HG02852 (cell line): ENCODE data around the gene TNFRSF11A.

ENCODE experiments used
- ATAC-seq: cut with Tn5 transposase; IDR thresholded peaks from one replicate; pipeline ENCODE4 v1.9.1; 2021; ENCODE audit warnings: mild to moderate bottlenecking, moderate library complexity; ENCODE audit not compliant: unreplicated experiment

TNFRSF11A gene

DNA sequence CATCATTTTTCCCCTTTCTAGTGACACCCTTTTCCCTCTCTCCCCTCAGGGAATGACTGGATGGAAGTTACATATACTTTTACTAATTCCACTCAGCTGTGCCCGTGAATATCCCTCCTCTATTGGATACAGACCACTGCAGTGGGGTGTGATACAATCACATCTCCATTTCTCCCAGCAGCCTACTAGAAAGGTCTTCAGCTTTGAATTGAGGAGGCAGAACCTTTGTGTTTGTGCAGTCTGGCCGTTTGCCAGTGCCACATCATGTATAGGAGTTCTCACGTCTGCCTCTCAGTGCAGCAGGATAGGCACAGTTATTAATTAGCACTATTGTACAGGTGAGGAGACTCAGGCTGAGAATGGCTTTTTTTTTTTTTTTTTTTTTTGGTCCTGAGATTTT is 16.4 kb downstream of the TNFRSF11A start:
- ATAC-seq: no peak

DNA sequence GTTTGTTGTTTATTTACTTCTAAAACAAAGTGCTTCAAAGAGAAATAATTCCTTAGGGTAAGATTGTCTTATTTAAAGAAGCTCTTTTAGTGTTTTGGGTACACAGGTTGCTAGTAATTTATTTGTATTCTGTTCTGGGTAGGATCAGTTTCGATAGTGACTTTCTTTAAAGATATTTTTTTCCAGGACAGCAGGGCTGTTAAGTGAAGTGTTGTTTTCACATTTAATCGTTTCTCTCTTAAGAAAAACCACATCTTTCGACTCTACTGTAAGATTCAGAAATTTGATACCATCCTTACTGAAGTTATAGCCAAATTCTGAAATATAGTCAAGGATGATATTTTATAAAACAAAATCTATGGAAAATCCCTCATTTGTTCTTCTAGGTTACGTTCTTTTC is 17.8 kb downstream of the TNFRSF11A start:
- ATAC-seq: no peak

DNA sequence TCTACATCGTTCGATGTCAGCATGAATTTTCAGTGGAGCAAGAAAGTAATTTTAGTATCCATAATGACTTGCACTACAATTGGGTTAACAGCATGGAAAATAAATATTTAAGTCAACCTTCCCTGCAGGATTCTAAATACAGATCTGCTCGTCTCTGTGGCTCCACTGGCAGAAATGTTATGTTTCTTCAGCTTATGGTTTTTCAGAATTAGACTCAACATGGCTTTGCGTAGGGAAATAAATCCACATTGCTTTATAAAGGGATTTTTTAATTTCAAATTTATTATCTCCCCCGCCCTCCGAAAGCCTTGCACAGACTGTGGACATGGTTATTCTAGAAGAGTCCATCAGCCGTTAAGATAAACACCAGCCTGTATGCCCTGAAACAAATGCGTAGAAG is 18.2 kb downstream of the TNFRSF11A start:
- no peak for ATAC-seq

DNA sequence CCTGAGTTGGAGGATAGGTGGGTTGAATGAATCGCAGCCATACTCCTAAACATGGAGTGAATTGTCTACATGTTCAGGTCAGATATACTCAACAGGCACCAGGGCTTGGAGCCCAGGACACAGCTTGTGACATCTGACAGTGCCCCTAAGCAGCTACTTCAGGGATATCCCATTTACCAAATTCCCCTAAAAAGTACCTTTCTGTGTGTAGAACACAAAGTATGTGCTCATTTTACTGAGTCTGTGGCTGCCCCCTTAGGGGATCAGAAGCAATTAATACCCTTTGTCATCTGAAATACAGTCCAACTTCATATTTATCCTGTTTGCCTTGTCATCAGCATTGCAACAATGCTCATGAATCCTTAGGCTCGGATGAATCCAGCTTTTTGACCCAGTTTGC is 20.8 kb downstream of the TNFRSF11A start:
- no peak for ATAC-seq

DNA sequence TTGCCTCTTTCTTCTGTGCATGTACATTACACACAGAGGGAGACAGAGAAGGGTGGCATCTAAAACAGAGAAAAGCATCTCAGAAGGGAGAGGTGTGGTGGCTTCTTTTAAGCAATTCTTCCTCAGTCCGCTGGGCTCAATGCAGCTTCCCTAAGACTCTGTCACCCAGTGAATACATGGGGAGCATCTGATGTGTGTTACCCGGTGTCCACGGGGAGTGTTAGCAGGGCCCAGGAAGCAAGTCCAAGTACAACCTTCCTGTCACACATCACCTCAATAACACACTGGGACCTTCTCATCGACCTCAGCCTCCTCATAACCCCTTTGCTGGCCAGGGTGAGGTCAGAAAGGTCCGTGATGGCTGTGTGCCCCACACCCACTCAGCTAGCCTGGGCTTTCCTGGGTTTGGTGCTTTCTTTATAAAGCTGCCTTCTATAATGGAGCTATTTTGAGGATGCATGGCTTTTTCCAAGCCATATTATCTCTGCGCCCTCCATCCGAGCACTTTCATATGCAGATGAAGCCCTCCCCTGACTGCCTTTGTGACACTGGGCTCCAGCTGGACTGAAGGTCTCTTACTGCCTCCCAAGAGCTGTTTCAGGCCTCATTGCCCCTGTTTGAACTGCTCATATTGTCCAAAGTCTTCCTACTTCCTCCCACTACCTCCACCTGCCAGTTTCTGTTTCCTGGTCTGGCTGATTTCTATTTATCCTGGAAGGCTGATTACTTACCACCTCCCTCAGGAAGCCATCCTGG is 21.4 kb downstream of the TNFRSF11A start:
- no peak for ATAC-seq

DNA sequence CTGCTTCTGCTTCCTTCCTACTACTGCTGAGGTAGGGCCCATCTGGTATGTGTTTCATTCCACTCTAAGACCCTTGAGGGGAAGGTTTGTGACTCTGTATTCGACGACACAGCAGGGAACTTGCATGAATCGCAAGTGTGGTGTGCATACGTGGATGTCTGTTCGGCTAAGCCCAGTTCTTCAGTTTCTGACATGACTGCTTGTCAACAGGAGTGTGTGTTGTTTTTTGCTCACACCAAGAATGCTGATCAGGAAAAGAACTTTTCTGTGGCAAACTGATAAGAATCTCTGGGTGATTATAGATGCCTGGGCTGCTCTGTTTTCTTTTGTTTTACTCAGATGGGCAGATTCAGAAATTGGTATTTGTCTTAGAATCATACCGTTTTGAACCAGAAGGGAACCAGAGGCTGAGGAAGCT is 22.0 kb downstream of the TNFRSF11A start:
- ATAC-seq: no peak

DNA sequence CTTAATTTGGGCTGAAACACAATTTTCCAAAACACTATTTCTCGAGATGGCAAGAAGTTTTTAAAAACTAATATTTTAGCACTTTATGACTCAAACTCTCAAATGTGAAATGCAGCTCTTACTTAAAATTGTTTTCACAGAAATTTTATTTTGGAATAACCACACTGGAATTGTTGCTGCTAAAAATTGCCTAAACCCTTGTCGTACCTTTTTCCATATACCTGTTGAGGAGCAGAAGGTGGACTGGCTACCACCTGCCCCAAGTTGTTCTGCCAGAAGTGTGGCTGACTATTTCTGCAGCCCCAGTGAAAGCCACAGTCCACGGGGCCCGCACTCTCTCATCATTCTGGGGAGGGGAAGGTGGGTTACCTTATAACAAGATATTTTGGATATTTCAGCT is 23.4 kb downstream of the TNFRSF11A start:
- ATAC-seq: no peak

DNA sequence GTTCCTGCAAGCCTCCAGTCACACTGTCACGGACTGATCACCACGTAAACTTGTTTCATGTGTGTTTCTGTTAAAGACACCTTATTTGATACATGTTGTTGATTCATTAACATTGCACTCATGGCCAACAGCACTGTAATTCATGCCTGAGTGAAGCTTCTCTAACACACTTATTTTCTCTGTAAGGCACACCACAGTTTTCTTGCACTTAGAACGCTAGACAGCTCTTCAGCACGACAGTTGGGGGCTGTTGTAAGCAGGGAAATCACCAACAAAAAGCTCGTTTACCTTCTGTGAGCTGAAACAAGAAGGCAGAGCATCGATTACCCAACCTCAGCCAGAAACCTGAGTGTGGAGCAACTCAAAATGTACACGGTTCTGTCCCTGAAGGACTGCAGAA is 28.1 kb downstream of the TNFRSF11A start:
- no peak for ATAC-seq

DNA sequence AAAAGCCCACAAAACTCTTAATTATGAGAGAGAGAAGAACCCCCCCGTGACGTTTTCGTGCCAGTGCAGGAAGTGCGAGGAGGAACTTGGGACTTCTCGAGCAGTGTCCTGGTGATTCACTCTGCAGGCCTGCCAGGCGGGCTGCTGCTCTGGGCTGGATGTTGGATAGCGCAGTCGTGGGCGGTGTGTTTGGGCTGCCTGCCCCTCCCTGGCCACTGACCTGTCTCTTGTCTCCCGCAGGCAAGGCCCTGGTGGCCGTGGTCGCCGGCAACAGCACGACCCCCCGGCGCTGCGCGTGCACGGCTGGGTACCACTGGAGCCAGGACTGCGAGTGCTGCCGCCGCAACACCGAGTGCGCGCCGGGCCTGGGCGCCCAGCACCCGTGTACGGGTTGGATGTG is 29.0 kb downstream of the TNFRSF11A start:
- ATAC-seq: no peak

DNA sequence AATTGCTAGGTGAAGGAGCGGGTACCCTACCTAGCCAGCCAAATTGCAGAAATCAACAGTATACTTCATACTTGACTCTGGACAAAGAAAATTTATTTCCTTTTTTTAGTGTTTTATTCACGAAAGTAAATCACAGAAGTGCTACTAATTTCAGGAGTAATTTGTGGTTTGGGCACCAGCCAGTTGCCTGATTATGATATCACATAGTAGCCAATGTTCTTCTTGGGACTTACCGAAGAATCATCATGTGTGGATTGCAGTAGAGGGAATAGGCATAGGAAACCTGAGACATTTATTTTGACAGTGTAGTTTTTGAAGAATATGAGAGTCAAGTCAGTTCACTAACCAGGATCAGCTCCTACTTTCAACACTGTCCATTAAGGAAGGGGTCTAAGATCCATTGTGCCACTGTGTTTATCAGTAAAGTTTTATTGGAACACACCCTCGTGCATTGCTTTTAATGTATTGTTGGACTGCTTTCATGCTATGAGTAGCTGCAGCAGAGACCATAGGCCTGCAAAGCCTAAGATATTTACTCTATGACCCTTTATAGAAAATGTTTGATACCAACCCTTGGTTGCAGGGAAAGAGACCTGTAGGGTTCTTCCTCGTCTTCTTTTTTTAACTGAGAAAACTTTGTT is 32.1 kb downstream of the TNFRSF11A start:
- no peak for ATAC-seq

DNA sequence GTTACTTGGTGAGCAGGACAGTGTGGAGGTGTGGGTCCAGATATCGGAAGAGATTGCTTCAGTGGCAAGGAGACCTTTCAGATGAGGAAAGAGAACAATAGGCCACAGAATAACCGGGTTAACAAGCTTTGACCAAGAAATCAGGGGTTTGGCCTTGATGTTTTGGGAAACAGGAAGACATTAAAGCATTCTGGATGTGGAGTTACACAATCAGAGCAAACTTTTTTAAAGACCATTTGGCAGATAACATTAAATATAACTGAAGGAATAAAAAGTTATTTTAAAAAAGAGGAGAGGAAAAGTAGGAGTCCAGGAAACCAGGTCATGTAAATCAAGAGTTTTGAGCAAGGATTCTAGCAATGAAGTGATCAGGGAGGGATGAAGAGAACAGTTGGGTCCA is 35.7 kb downstream of the TNFRSF11A start:
- no peak for ATAC-seq

DNA sequence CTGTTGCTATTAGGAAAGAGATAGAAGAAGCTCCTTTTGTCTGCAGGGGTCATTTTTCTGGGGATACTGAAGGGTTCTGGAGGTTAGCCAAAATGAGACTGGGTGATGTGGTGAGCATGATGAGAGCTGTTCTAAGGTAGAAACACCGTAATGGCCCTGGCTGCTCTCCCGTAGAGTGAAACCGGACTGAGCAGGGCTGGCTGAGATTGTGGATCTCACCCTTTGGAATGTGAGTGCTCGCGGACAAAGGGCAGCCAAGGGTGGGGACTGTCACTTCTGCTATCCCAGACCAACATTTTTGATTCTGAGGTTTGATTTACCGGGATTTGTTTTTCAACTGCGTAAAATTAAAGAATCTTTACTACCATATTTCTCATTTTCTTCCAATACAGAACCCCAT is 36.2 kb downstream of the TNFRSF11A start:
- no peak for ATAC-seq

DNA sequence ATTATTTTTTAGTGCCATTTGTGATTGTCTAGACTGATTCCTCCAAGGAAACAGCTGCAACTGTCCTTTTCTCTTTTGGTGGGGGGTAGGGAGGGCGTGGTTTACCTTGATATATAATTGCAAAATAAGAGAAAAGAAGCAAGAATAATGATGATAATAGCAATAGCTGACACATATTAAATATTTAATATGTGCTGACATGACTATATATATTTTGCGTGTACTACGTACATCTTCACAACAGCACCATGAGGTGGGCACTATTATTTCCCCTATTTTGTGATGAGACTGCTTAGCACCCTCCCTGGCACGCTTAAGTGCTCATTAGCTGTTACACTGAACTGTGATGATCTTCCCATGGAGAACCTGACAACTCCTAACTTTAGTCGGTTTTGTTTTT is 39.4 kb downstream of the TNFRSF11A start:
- ATAC-seq: no peak

DNA sequence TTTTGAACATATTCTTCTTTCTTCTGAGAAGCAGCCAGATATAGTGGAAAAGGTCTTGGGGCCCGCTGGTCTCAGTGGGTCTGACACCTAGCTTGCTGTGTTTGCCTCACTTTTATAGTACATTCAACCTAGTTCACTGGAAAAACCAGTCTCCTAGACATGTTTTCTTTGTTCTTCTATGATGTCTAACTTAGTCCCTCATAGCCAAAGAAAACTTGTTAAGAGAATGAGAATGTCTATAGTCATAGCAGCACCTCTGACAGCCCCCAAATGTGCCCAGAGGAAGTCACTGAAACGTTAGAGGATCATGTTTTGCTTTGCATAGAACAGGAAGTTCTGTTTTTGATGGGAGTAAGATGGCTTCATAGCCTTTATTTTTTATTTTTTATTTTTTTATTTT is 40.3 kb downstream of the TNFRSF11A start:
- no peak for ATAC-seq

DNA sequence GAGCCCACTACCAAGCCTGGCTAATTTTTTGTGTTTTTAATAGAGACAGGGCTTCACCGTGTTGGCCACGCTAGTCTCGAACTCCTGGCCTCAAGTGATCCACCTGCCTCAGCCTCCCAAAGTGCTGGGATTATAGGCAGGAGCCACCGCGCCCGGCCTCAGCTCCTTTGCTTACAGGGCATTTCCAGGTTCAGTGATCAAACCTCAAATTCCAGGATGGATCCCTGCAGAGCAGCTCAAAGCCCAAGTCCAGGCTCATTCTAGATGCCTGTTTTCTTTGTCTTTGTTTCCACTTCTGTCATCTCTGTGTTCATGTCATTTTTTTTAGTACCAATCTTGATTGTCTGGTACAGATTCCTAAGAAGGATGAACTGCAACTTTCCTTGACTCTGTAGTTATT is 41.9 kb downstream of the TNFRSF11A start:
- ATAC-seq: no peak

DNA sequence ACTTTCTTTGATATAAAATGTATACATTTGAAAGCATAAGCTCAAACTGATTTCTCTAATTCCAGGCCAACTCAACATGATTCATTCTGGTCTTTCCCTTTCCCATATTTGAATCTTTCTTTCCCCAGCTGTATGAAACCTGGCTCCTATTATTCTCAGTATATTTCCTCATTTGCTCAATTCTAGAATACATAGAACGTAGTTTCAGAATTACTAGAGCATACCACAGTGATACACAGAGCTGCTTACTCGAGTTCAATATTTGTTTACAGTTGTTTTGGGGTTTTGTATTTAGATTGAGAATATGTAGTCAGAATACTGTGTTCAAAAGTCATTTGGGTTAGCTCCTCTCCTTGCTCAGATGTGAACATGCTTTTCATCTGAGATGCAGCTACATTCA is 43.0 kb downstream of the TNFRSF11A start:
- ATAC-seq: peak; percentile 84

DNA sequence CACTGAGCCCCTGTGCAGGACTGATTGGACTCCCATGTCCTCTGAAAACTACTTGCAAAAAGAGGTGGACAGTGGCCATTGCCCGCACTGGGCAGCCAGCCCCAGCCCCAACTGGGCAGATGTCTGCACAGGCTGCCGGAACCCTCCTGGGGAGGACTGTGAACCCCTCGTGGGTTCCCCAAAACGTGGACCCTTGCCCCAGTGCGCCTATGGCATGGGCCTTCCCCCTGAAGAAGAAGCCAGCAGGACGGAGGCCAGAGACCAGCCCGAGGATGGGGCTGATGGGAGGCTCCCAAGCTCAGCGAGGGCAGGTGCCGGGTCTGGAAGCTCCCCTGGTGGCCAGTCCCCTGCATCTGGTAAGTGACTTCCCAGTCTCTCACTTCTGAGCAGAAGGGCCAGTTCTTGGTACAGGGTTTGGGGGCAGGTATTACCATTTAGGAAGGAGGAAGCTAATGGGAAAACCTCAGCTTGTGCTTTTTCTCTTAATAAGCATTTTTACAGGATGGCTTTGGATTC is 44.1 kb downstream of the TNFRSF11A start:
- ATAC-seq: no peak

DNA sequence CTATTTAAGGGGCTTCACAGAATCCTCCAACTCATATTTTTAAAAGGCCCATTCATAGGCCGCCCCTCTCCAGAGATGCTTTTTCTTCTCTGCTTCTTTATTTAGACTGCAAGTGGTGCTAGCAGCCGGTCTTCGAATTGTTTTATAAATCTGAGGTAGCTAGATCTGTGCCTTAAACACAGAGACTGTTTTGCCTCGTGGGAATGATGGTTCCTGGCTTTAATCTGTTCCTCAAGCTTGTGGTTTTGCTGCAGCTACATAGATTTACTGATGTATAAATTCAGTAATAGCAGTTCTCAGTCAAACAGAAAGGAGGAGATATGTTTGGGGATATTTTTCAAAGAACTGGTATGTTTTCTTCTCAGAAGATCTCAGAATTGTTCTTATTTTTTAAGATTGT is 45.3 kb downstream of the TNFRSF11A start:
- ATAC-seq: no peak

DNA sequence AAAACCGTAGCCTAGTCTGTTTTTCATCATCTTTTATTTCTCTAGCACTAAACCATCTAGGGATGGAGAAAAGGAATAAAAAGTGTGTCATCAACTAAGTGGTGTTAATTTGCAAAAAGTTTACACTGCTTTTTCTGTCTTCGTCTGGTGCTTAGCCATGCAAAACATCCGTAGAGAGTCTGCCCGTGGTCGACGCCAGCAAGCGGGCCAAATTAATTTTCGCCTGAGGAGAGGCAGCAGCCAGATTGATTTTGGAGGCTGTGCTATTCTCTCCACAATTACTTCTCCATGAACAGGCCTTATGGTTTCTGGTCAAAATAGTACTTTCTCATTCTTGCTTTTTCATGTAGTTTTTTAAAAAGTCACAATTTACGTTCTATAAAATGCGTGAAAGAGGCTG is 46.3 kb downstream of the TNFRSF11A start:
- ATAC-seq: no peak

DNA sequence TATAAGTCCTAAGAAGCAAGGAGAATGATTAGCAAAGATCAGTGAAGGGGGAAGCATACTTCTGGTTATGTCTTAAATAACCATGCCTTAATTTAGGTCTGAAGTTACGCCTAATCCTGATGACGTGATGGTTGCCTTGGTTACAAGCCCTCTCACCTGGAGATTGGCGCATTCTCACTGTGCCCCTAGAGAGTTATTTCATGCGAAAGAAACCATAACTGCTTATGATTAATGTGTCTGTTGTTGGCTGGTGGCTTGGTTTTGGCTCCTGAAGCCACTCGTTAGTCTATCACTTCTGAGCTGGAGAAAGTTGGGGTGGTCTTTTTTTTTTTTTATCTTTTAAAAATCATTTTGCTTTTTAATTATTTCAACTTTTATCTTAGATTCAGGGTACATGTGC is 47.0 kb downstream of the TNFRSF11A start:
- no peak for ATAC-seq

DNA sequence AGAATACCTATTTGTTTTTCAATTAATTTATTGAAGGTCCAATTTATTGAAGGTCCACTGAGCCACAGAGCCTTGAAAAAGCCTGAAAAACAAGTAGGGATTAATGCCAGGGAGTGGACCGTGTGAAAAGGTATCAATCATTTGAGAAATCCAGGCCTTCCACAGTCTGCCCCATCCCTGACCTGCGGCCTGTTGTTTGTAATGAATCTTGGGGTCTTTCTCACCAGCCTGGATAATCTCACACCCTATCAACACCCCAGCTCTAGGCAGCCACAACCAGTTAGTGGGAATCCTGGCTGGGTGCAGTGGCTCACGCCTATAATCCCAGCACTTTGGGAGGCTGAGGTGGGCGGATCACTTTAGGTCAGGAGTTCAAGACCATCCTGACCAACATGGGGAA is 47.8 kb downstream of the TNFRSF11A start:
- ATAC-seq: no peak

DNA sequence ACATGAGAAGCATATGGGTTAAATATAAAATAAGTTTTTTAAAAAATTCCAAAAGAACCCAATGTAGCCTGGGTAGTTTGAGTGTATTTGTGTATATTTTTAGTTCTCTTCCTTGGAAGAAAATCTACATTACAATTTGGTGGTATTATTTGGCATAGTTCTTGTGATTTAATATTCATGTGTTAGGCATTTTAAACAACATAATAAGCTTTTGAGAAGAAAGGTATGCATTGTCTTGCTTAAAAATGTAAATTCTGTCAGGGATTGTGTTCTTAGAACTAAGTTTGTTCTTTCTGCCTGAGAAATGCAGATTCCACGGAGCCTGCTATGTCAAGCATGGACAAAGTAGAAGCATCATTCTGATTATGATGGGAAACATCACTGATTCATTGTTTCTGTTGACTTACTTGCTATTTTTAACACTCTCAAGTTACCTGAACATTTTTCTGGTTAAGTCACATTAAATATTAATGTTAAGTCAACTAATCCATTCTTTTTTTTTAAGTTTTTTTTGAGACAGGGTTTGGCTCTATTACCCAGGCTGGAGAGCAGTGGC is 49.4 kb downstream of the TNFRSF11A start:
- ATAC-seq: no peak
